ENCODE measurements around the gene CRTC3.

GRCh38 chr15:90592131-90592881 lies 62.6 kb downstream of the CRTC3 start:
- TF ChIP-seq CTCF (IDR thresholded peaks at IDR 0.05) (no peak), POLR2AphosphoS5 (IDR thresholded peaks at IDR 0.05; ENCODE audit: low read depth, low read length) (no peak), REST (IDR thresholded peaks at IDR 0.05; ENCODE audit: insufficient read depth in 1 of 2, low read depth in 2 of 2, low read length in 1 of 2) (no peak)

Data from Panc1 (cell line).